Activated CD4-positive, alpha-beta T cell treated with anti-CD3 and anti-CD28 coated beads, Interleukin-2, amount 10 ng/mL, durations not matched to agents 7 days and 5 days (primary cell): ENCODE measurements around the gene RASA3. TPM values are rescaled to one million over a fixed set of nuclear protein-coding genes. Genes with fewer than 3 reads are reported as not detected.
"Not testable (repeated sequence)": the region's sequence is repeated elsewhere in the genome, so short reads cannot be mapped to it uniquely, and the experiment has no call there.

ENCODE experiments used
- CTCF ChIA-PET: fragments of 350-600 bp; sonication (Branson Sonifier 250); formaldehyde crosslinking; loops from one replicate; lab custom pipeline; 2021; ENCODE audit warnings: antibody characterized with exemption; lab: Charles Lee
- POLR2A ChIA-PET: fragments of 350-600 bp; sonication (Branson Sonifier 250); formaldehyde crosslinking; loops from one replicate; lab custom pipeline; 2021; ENCODE audit warnings: antibody characterized with exemption; lab: Charles Lee
- DNase-seq: peaks from one replicate; pipeline ENCODE4 v3.0.0-alpha.2; 2020
- H3K27ac Mint-ChIP-seq: one replicate; pipeline ENCODE4 v1.8.0; 2021; ENCODE audit warnings: mild to moderate bottlenecking, moderate library complexity, mixed read lengths
- H3K27me3 Mint-ChIP-seq: one replicate; pipeline ENCODE4 v1.8.0; 2021; ENCODE audit warnings: mixed read lengths
- H3K36me3 Mint-ChIP-seq: one replicate; pipeline ENCODE4 v1.8.0; 2021; ENCODE audit warnings: low read depth, mixed read lengths
- H3K4me1 Mint-ChIP-seq: one replicate; pipeline ENCODE4 v1.8.0; 2021; ENCODE audit warnings: mixed read lengths
- H3K4me3 Mint-ChIP-seq: one replicate; pipeline ENCODE4 v1.8.0; 2021; ENCODE audit warnings: mild to moderate bottlenecking, moderate library complexity, mixed read lengths
- H3K9me3 Mint-ChIP-seq: one replicate; pipeline ENCODE4 v1.8.0; 2021; ENCODE audit warnings: mixed read lengths
- total RNA-seq, 2 experiments: library from RNA; stranded (reverse); gene quantifications; one replicate each; pipeline ENCODE4 v1.2.3, GENCODE V29; 2021

The RASA3 gene
- total RNA-seq, 2 experiments from 2014 or later: 114 to 115 TPM

GRCh38 chr13:114164053-114164452, 31.6 kb upstream of the RASA3 start:
- POLR2A ChIA-PET: no interaction called here
- no peak for DNase-seq
- CTCF ChIA-PET: interaction anchor here (0.8 kb wide), 2 partner anchors 10 to 31 kb away, joined by 3 read pairs; no protein-coding TSS in a partner anchor
- Mint-ChIP-seq H3K4me1 (peaks cover 73% of the 10 kb centered on the region), H3K27me3 (peaks cover 16% of the 10 kb centered on the region), H3K27ac (no peak overlapping the region), H3K9me3 (peaks cover 16% of the 10 kb centered on the region), H3K4me3 (no peak overlapping the region), H3K36me3 (peaks cover 20% of the 10 kb centered on the region)

DNA sequence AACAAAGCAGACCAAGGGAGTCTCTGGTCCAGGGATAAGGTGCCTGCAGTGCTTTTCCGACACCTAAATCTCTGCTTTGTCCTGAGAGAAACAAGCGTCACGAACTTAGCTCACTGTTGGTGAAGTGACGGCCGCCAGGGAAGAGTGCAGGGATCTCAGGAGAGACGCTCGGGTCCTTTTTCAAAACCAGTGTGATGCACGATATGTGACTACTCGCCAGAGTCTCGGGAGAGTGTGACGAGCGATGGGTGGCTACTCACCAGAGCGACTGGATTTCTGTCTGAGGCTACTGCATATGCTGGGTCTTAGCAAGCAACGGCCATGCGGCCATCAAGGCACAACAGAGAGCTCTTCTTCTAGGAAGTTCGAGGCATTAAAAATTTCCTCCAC, 30.1 kb upstream of the RASA3 start:
- CTCF ChIA-PET: interaction anchor here (0.8 to 1.9 kb wide), 8 partner anchors 9 to 36 kb away, joined by 3 to 6 read pairs (median 5); no protein-coding TSS in a partner anchor
- peaks cover 11% of the 10 kb centered on the region for H3K9me3 Mint-ChIP-seq
- H3K36me3 Mint-ChIP-seq: peaks cover 20% of the 10 kb centered on the region
- H3K27me3 Mint-ChIP-seq: peaks cover 18% of the 10 kb centered on the region
- H3K4me3 Mint-ChIP-seq: no peak overlapping the region
- peak overlapping the region; percentile 92 for H3K27ac Mint-ChIP-seq
- POLR2A ChIA-PET: no interaction called here
- peaks cover 79% of the 10 kb centered on the region for H3K4me1 Mint-ChIP-seq
- DNase-seq: no peak

GRCh38 chr13:114161644-114162532, 29.5 kb upstream of the RASA3 start:
- peak; percentile 41 for DNase-seq
- Mint-ChIP-seq H3K27me3 (peaks cover 18% of the 10 kb centered on the region), H3K4me1 (peaks cover 78% of the 10 kb centered on the region), H3K36me3 (peaks cover 20% of the 10 kb centered on the region), H3K9me3 (peaks cover 11% of the 10 kb centered on the region), H3K27ac (peak overlapping the region; percentile 92), H3K4me3 (peak overlapping the region; percentile 53)
- CTCF ChIA-PET: interaction anchor here (0.8 to 1.9 kb wide), 11 partner anchors 9 to 52 kb away, joined by 3 to 6 read pairs (median 4); no protein-coding TSS in a partner anchor
- POLR2A ChIA-PET: no interaction called here

GRCh38 chr13:114161028-114161556, 28.7 kb upstream of the RASA3 start:
- H3K9me3 Mint-ChIP-seq: peaks cover 11% of the 10 kb centered on the region
- no peak for DNase-seq
- ChIA-PET POLR2A (no interaction called here), CTCF (interaction anchor here (0.8 to 1.9 kb wide), 6 partner anchors 10 to 51 kb away, joined by 3 to 6 read pairs (median 4); no protein-coding TSS in a partner anchor)
- no peak overlapping the region for H3K4me3 Mint-ChIP-seq
- H3K36me3 Mint-ChIP-seq: peaks cover 24% of the 10 kb centered on the region
- H3K4me1 Mint-ChIP-seq: peaks cover 77% of the 10 kb centered on the region
- peak overlapping the region; percentile 92 for H3K27ac Mint-ChIP-seq
- peaks cover 18% of the 10 kb centered on the region for H3K27me3 Mint-ChIP-seq

DNA sequence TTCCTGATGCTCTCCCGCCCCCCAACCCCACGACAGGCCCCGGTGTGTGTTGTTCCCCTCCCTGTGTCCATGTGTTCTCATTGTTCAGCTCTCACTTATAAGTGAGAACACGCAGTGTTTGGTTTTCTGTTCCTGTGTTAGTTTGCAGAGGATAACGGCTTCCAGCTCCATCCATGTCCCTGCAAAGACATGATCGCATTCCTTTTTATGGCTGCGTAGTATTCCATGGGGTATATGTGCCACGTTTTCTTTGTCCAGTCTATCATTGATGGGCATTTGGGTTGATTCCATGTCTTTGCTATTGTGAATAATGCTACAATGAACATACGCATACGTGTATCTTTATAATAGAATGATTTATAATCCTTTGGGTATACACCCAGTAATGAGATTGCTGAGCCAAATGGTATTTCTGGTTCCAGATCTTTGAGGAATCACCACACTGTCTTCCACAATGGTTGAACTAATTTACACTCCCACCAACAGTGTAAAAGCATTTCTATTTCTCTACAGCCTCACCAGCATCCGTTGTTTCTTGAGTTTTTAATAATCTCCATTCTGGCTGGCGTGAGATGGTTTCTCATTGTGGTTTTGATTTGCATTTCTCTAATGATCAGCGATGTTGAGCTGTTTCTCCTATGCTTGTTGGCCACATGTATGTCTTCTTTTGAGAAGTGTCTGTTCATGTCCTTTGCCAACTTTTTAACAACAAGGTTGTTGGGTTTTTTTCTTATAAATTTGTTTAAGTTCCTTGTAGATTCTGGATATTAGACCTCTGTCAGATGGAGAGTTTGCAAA, 26.6 kb upstream of the RASA3 start:
- H3K4me1 Mint-ChIP-seq: peaks cover 76% of the 10 kb centered on the region
- peaks cover 12% of the 10 kb centered on the region for H3K9me3 Mint-ChIP-seq
- CTCF ChIA-PET: interaction anchor here (1.1 kb wide), 1 partner anchor 11 kb away, joined by 3 read pairs; no protein-coding TSS in a partner anchor

GRCh38 chr13:114157869-114158495, 25.6 kb upstream of the RASA3 start:
- POLR2A ChIA-PET: no interaction called here
- peaks cover 19% of the 10 kb centered on the region for H3K9me3 Mint-ChIP-seq
- CTCF ChIA-PET: interaction anchor here (1.1 kb wide), 1 partner anchor 10 kb away, joined by 3 read pairs; no protein-coding TSS in a partner anchor
- peaks cover 18% of the 10 kb centered on the region for H3K27me3 Mint-ChIP-seq
- peak overlapping the region; percentile 71 for H3K27ac Mint-ChIP-seq
- DNase-seq: peak; percentile 39
- peaks cover 78% of the 10 kb centered on the region for H3K4me1 Mint-ChIP-seq
- H3K4me3 Mint-ChIP-seq: no peak overlapping the region
- peaks cover 34% of the 10 kb centered on the region for H3K36me3 Mint-ChIP-seq

More for the DNA sequence above, 26.6 kb upstream of the RASA3 start:
- DNase-seq, H3K27ac Mint-ChIP-seq, H3K4me3 Mint-ChIP-seq, POLR2A ChIA-PET: not testable (repeated sequence)
- Mint-ChIP-seq H3K36me3 (peaks cover 26% of the 10 kb centered on the region), H3K27me3 (peaks cover 18% of the 10 kb centered on the region)

GRCh38 chr13:114155926-114156883, 23.8 kb upstream of the RASA3 start:
- Mint-ChIP-seq H3K4me1 (peaks cover 80% of the 10 kb centered on the region), H3K27ac (peak overlapping the region; percentile 94), H3K36me3 (peaks cover 39% of the 10 kb centered on the region), H3K4me3 (peak overlapping the region; percentile 35), H3K27me3 (peaks cover 18% of the 10 kb centered on the region), H3K9me3 (peaks cover 19% of the 10 kb centered on the region)
- DNase-seq: peak; percentile 55
- CTCF ChIA-PET: no interaction called here
- POLR2A ChIA-PET: no interaction called here

DNA sequence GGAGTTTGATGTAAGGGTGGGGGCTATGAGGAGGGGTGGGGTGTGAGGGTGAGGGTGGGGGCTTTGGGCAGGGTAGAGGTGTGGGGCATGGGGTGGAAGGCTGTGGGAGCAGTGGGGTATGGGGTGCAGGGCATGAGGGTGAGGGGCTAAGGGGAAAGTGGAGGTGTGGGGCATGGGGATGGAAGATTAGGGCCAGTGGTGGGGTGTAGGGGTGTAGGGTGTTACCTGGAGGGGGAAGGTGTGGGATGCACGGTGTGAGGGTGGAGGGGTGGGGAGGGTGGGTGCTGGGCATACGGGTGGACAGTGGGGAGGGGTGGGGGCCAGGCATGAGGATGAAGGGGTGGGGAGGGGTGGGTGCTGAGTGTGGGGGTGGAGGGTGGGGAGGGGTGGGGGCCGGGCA, 22.9 kb upstream of the RASA3 start:
- CTCF ChIA-PET: no interaction called here
- H3K27ac Mint-ChIP-seq: no peak overlapping the region
- H3K9me3 Mint-ChIP-seq: peaks cover 19% of the 10 kb centered on the region
- no peak for DNase-seq
- H3K27me3 Mint-ChIP-seq: peaks cover 14% of the 10 kb centered on the region
- H3K4me3 Mint-ChIP-seq: no peak overlapping the region
- POLR2A ChIA-PET: no interaction called here
- peaks cover 38% of the 10 kb centered on the region for H3K36me3 Mint-ChIP-seq
- peaks cover 80% of the 10 kb centered on the region for H3K4me1 Mint-ChIP-seq

- Mint-ChIP-seq H3K4me1 (peaks cover 80% of the 10 kb centered on the region), H3K9me3 (peaks cover 14% of the 10 kb centered on the region), H3K4me3 (no peak overlapping the region), H3K27ac (peak overlapping the region; percentile 57), H3K36me3 (peaks cover 35% of the 10 kb centered on the region), H3K27me3 (peaks cover 6% of the 10 kb centered on the region)
- DNase-seq: no peak
- ChIA-PET CTCF (interaction anchor here (0.6 to 0.7 kb wide), 2 partner anchors 13 to 41 kb away, joined by 3 to 4 read pairs; no protein-coding TSS in a partner anchor), POLR2A (no interaction called here)
These were observed 22.1 kb upstream of the RASA3 start for GRCh38 chr13:114154476-114154875.

GRCh38 chr13:114153485-114154080, 21.2 kb upstream of the RASA3 start:
- H3K36me3 Mint-ChIP-seq: peaks cover 34% of the 10 kb centered on the region
- H3K27ac Mint-ChIP-seq: peak overlapping the region; percentile 57
- peaks cover 80% of the 10 kb centered on the region for H3K4me1 Mint-ChIP-seq
- ChIA-PET CTCF (no interaction called here), POLR2A (no interaction called here)
- H3K27me3 Mint-ChIP-seq: no peaks in the 10 kb centered on the region
- no peak for DNase-seq
- peaks cover 8% of the 10 kb centered on the region for H3K9me3 Mint-ChIP-seq
- no peak overlapping the region for H3K4me3 Mint-ChIP-seq

DNA sequence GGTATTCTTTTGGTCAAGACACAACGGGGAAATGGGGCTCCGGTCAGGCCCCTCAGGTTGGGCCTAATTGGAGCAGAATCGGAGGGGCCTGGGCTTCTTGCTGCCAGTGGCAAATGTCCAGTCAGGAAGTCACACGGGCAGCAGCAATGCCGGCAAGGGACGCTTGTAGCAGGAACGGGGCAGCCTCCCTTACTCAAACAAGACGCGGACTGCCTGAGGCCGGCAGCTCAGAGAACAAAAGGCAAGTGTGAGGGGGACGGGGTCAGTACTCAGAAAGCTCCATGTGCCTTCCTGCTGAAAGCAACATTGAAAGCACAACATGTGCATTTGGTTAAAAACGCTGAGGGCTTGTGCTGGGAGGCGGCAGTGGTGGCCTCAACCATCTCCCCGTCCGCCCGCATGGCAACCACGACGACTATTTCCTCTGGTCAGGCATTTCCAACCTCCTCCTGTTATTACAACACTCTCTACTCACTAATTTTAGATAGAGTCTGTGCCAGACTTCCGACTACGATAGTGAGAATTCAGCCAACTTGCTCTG, 20.5 kb upstream of the RASA3 start:
- Mint-ChIP-seq H3K9me3 (peaks cover 8% of the 10 kb centered on the region), H3K27ac (peak overlapping the region; percentile 97), H3K4me1 (peaks cover 81% of the 10 kb centered on the region), H3K36me3 (peaks cover 36% of the 10 kb centered on the region), H3K4me3 (no peak overlapping the region), H3K27me3 (no peaks in the 10 kb centered on the region)
- ChIA-PET POLR2A (no interaction called here), CTCF (no interaction called here)
- no peak for DNase-seq
